ENCODE results near the gene PKP4. TPM values are rescaled to one million over a fixed set of nuclear protein-coding genes. Genes with fewer than 3 reads are reported as not detected.
A peak's percentile ranks its signal among the peaks of the same experiment; 100 is the strongest.

Gene PKP4
- total and polyA plus RNA-seq, 9 of the 15 experiments (the other 6 are each of a cell fraction or from before 2014, with no cell fraction given), result 24.6 to 99.1 (median 74.0) TPM

DNA sequence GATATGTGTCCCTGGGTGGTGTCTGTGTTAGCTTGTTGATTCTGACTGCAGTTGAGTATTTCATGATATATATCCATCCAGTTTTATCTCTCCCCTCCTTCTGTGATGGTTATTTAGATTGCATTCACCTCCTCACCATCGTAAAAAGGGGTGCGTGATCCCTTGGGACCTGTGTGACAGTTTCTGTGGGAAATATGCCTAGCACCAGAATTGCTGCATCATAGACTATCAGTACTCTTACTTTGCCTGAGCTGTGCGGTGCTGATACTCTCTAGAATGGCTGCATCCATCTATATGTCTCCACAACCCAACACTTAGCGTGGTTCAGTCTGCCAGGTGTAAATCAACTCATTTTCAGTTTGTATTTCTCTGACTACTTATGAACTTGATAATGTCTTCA, 34.3 kb downstream of the PKP4 start:
- in situ Hi-C loops (cut with MboI), result no loop called here
- 0 out of 2 replicates have a peak overlapping the region, but pooled peaks have one; percentile 13 for H3K4me2 ChIP-seq (ENCODE audit: insufficient read depth, low read length)
- peaks cover 4% of the 10 kb centered on the region for H3K9me1 ChIP-seq (ENCODE audit: control insufficient read depth, insufficient read depth, low read length)
- CTCF ChIA-PET (ENCODE audit: low intra/inter-chr PET ratio), result no interaction called here
- no peak overlapping the region for H3K9ac ChIP-seq (ENCODE audit: insufficient read depth in 1 of 2, low read depth in 2 of 2, low read length in 2 of 2)
- peaks cover 3 to 23% of the 10 kb centered on the region in 2 experiments; a peak in 2 of 5 replicates for H3K4me1 ChIP-seq (replicated peaks in 1 of 2; ENCODE audit: control insufficient read depth in 2 of 2, insufficient read depth in 2 of 2, low read length in 2 of 2)
- H3K27me3 ChIP-seq (ENCODE audit: control insufficient read depth in 2 of 2, insufficient read depth in 2 of 2, low read length in 2 of 2), result no peaks in the 10 kb centered on the region
- intact Hi-C loops (cut with micrococcal nuclease), result no loop called here
- peaks cover 89% of the 10 kb centered on the region for H3K79me2 ChIP-seq (ENCODE audit: control insufficient read depth, insufficient read depth, low read length)
- no peak overlapping the region for H3K27ac ChIP-seq (ENCODE audit: extremely low read depth, low read depth, low read length)
- H2AFZ ChIP-seq (ENCODE audit: low read depth, low read length), result no peak overlapping the region
- H3K9me3 ChIP-seq (replicated peaks; ENCODE audit: control insufficient read depth, insufficient read depth, low read depth, low read length), result no peaks in the 10 kb centered on the region
- no peaks in the 10 kb centered on the region for H3K36me3 ChIP-seq (ENCODE audit: control insufficient read depth, insufficient read depth, low read length)
- H4K20me1 ChIP-seq (replicated peaks; ENCODE audit: control insufficient read depth, insufficient read depth, low read length), result peaks cover 15% of the 10 kb centered on the region
- peak in 2 of 4 experiments; percentile 28 to 42 for DNase-seq (ENCODE audit: extremely low read depth in 1 of 4, low spot score in 3 of 4)
- no TSS peak for BruUV-seq (replicated peaks)
- no peak overlapping the region for H3K4me3 ChIP-seq
- 19% methylated on average over 4 of the region's 4 CpGs for WGBS (ENCODE audit: insufficient coverage, low coverage, missing lambda C conversion rate)
- FAIRE-seq, result peak; percentile 44
- ATAC-seq, result peak; percentile 71
- POLR2A ChIA-PET, result interaction anchor here (0.6 to 2.4 kb wide), 5 partner anchors 8 to 147 kb away, joined by 3 to 9 read pairs (median 3); no protein-coding TSS in a partner anchor
- no peak for TF ChIP-seq MYNN (IDR thresholded peaks at IDR 0.05)
- no peak for TF ChIP-seq MYNN (CRISPR knock-in tag; IDR thresholded peaks at IDR 0.05)
- no peak for TF ChIP-seq HNRNPH1 (optimal IDR thresholded peaks at IDR 0.05; ENCODE audit: low read depth, low read length)
- no peak for TF ChIP-seq HDAC3 (IDR thresholded peaks at IDR 0.05; ENCODE audit: borderline replicate concordance, partially characterized antibody)
- no peak for TF ChIP-seq EWSR1 (IDR thresholded peaks at IDR 0.05; ENCODE audit: borderline replicate concordance, low read depth, partially characterized antibody)
- TF ChIP-seq, protein P1, sequence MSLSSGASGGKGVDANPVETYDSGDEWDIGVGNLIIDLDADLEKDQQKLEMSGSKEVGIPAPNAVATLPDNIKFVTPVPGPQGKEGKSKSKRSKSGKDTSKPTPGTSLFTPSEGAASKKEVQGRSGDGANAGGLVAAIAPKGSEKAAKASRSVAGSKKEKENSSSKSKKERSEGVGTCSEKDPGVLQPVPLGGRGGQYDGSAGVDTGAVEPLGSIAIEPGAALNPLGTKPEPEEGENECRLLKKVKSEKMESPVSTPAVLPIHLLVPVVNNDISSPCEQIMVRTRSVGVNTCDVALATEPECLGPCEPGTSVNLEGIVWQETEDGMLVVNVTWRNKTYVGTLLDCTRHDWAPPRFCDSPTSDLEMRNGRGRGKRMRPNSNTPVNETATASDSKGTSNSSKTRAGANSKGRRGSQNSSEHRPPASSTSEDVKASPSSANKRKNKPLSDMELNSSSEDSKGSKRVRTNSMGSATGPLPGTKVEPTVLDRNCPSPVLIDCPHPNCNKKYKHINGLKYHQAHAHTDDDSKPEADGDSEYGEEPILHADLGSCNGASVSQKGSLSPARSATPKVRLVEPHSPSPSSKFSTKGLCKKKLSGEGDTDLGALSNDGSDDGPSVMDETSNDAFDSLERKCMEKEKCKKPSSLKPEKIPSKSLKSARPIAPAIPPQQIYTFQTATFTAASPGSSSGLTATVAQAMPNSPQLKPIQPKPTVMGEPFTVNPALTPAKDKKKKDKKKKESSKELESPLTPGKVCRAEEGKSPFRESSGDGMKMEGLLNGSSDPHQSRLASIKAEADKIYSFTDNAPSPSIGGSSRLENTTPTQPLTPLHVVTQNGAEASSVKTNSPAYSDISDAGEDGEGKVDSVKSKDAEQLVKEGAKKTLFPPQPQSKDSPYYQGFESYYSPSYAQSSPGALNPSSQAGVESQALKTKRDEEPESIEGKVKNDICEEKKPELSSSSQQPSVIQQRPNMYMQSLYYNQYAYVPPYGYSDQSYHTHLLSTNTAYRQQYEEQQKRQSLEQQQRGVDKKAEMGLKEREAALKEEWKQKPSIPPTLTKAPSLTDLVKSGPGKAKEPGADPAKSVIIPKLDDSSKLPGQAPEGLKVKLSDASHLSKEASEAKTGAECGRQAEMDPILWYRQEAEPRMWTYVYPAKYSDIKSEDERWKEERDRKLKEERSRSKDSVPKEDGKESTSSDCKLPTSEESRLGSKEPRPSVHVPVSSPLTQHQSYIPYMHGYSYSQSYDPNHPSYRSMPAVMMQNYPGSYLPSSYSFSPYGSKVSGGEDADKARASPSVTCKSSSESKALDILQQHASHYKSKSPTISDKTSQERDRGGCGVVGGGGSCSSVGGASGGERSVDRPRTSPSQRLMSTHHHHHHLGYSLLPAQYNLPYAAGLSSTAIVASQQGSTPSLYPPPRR (CRISPR knock-in tag; IDR thresholded peaks at IDR 0.05; ENCODE audit: borderline replicate concordance), result no peak
- TF ChIP-seq PHF8 (IDR thresholded peaks at IDR 0.05; ENCODE audit: borderline replicate concordance, low read length), result no peak
- TF ChIP-seq MCM5 (IDR thresholded peaks at IDR 0.05; ENCODE audit: low read depth), result no peak
- TF ChIP-seq, protein P2, sequence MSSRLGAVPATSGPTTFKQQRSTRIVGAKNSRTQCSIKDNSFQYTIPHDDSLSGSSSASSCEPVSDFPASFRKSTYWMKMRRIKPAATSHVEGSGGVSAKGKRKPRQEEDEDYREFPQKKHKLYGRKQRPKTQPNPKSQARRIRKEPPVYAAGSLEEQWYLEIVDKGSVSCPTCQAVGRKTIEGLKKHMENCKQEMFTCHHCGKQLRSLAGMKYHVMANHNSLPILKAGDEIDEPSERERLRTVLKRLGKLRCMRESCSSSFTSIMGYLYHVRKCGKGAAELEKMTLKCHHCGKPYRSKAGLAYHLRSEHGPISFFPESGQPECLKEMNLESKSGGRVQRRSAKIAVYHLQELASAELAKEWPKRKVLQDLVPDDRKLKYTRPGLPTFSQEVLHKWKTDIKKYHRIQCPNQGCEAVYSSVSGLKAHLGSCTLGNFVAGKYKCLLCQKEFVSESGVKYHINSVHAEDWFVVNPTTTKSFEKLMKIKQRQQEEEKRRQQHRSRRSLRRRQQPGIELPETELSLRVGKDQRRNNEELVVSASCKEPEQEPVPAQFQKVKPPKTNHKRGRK (tag; IDR thresholded peaks at IDR 0.05), result no peak
- TF ChIP-seq NFE2 (IDR thresholded peaks at IDR 0.05; ENCODE audit: low read depth), result peak; percentile 79
- TF ChIP-seq, protein P3, sequence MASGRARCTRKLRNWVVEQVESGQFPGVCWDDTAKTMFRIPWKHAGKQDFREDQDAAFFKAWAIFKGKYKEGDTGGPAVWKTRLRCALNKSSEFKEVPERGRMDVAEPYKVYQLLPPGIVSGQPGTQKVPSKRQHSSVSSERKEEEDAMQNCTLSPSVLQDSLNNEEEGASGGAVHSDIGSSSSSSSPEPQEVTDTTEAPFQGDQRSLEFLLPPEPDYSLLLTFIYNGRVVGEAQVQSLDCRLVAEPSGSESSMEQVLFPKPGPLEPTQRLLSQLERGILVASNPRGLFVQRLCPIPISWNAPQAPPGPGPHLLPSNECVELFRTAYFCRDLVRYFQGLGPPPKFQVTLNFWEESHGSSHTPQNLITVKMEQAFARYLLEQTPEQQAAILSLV (tag; IDR thresholded peaks at IDR 0.05), result no peak
- TF ChIP-seq NCOA1 (IDR thresholded peaks at IDR 0.05; ENCODE audit: low read depth), result no peak
- 0 out of 2 replicates have a peak, but pooled peaks have one; percentile 2 for TF ChIP-seq ZNF316 (IDR thresholded peaks at IDR 0.05)
- TF ChIP-seq, protein P4, sequence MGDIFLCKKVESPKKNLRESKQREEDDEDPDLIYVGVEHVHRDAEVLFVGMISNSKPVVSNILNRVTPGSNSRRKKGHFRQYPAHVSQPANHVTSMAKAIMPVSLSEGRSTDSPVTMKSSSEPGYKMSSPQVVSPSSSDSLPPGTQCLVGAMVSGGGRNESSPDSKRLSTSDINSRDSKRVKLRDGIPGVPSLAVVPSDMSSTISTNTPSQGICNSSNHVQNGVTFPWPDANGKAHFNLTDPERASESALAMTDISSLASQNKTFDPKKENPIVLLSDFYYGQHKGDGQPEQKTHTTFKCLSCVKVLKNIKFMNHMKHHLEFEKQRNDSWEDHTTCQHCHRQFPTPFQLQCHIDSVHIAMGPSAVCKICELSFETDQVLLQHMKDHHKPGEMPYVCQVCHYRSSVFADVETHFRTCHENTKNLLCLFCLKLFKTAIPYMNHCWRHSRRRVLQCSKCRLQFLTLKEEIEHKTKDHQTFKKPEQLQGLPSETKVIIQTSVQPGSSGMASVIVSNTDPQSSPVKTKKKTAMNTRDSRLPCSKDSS (IDR thresholded peaks at IDR 0.05; ENCODE audit: low read depth, partially characterized antibody), result no peak
- peak; percentile 20 for TF ChIP-seq MEIS2 (IDR thresholded peaks at IDR 0.05; ENCODE audit: partially characterized antibody)
